Upper lobe of left lung (tissue), 4 donors: ENCODE measurements around the gene KIAA0232.

Experiments used
- EP300 ChIP-seq, 4 donors: sonication (generic); formaldehyde crosslinking; IDR thresholded peaks; one replicate each; pipeline ENCODE4 v1.5.1; 2017; ENCODE audit warnings: antibody characterized with exemption in 4 of 4, control low read depth in 2 of 4
- POLR2A ChIP-seq, 4 donors: fragments of 450-650 bp; IDR thresholded peaks; one replicate each; pipeline ENCODE4 v1.5.1; 2016 to 2017; ENCODE audit warnings: antibody characterized with exemption in 4 of 4, mild to moderate bottlenecking in 2 of 4
- POLR2AphosphoS5 ChIP-seq, 2 donors: sonication (generic); formaldehyde crosslinking; IDR thresholded peaks; one replicate each; pipeline ENCODE4 v1.5.1; 2017; ENCODE audit warnings: antibody characterized with exemption in 2 of 2
- TF ChIP-seq, protein P1 (sequence below), 6 experiments: fragments of 450-650 bp in 4 of 6; fragments of 200-600 bp in 2 of 6; sonication (generic) in 2 of 6; IDR thresholded peaks; one replicate each; pipeline ENCODE4 v1.5.1; 2016 to 2019; ENCODE audit warnings: antibody characterized with exemption in 6 of 6

DNA sequence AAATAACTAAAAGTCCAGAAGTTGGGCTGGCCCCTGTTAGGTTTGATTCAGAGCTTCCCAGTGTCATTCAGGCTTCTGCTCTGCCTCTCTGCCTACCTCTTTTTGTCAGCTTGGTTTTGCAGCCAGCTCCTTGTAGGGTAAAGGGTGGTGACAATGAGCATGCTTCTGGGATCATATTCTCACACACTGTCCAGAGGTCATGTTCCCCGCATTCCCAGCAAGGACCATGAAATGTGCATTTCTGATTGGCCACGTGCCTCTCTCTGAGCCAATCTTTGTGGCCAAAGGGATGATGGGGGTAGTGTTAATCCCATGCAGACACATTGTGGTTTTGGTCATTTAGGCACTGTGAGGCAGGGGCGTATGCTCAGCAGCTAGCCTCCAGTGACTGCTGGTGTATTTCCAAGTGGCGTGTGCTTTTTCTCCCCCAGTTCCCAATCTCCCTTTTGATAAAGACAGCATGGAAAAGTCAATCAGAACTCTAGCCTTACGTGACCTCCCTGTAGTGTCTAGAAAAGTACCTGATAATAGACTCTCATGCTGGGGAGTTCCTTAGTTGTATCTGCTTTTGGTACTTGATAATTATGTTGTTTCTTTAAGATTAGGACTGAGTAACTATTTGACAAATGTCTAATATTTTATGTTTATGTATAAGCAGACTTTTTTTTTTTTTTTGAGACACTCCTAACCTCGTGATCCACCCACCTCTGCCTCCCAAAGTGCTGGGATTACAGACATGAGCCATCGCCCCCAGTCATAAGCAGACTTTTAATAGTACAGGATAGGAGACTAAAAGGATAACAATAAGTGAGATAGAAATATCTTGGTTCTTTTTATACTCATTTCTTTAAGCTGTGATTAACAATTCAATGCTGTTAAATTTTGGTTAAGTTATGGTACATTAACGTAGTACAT, 57.8 kb downstream of the KIAA0232 start:
- no peak for TF ChIP-seq POLR2A (IDR thresholded peaks at IDR 0.05)
- TF ChIP-seq, protein P1, sequence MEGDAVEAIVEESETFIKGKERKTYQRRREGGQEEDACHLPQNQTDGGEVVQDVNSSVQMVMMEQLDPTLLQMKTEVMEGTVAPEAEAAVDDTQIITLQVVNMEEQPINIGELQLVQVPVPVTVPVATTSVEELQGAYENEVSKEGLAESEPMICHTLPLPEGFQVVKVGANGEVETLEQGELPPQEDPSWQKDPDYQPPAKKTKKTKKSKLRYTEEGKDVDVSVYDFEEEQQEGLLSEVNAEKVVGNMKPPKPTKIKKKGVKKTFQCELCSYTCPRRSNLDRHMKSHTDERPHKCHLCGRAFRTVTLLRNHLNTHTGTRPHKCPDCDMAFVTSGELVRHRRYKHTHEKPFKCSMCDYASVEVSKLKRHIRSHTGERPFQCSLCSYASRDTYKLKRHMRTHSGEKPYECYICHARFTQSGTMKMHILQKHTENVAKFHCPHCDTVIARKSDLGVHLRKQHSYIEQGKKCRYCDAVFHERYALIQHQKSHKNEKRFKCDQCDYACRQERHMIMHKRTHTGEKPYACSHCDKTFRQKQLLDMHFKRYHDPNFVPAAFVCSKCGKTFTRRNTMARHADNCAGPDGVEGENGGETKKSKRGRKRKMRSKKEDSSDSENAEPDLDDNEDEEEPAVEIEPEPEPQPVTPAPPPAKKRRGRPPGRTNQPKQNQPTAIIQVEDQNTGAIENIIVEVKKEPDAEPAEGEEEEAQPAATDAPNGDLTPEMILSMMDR (IDR thresholded peaks at IDR 0.05): no peak
- no peak for TF ChIP-seq EP300 (IDR thresholded peaks at IDR 0.05)
- no peak for TF ChIP-seq POLR2AphosphoS5 (IDR thresholded peaks at IDR 0.05)
